ENCODE measurements around the gene RBM20.
"Not testable (repeated sequence)": the region's sequence is repeated elsewhere in the genome, so short reads cannot be mapped to it uniquely, and the experiment has no call there.

The RBM20 gene

DNA sequence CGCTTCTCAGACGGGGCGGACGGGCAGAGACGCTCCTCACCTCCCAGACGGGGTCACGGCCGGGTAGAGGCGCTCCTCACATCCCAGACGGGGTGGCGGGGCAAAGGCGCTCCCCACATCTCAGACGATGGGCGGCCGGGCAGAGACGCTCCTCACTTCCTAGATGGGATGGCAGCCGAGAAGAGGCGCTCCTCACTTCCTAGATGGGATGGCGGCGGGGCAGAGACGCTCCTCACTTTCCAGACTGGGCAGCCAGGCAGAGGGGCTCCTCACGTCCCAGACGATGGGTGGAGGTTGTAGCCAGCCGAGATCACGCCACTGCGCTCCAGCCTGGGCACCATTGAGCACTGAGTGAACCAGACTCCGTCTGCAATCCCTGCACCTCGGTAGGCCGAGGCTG, 123.5 kb downstream of the RBM20 start:
- not testable (repeated sequence) for DNase-seq

DNA sequence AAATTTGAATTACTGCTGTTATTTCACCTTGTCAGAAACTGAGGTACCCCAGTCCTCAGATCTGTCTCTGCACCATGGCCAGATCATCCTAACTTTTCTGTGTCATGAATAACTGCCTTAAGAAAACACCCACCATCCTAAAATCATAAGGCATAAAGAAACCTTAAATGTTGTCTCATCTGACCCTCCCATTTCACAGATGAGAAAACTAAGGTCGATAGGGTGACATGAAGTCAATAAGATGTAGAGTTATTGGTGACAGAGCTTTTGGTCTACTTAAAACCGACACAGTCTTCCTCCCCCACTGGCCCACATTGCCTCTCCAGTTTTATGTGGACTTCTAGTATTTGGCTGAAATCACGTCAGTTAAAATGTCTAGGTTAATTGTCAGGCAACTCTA, 126.1 kb downstream of the RBM20 start:
- DNase-seq, result no peak

DNA sequence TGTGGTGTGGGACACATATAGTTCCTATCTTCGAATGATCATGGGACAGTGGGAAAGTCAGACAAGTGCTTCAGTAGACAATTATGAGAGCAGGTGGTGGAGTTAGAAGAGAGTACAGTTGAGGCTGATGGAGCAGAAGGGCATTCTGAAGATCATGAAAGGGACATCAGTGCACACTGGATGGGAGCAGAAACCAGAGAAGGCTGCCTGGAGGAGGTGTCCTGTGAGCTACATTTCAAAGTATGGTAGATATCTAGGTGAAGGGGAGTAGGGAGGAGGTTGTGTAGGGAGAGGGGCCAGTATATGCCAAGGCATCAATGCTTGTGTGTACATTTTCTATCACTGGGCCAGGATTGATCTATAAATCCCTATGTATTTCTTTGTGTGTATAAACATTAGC, 127.3 kb downstream of the RBM20 start:
- DNase-seq, result no peak

DNA sequence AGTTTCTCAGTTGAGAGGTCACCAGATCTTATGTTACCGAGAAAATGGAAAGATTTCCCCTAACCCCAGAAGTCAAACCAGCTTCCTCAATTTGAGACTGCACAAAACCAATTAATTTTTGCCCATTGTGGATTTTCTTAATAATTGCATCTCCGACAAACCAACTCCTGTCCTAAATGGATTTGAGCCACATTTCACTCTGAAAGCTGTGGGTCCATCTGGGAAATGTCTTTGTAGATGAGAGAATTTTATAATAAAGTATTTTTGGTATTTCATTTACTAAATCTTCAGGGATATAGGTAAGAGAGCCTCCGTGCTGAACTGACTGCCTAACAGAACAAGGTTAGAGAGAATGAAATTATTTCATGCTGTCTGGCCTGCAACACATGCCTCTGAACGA, 127.9 kb downstream of the RBM20 start:
- DNase-seq, result no peak

DNA sequence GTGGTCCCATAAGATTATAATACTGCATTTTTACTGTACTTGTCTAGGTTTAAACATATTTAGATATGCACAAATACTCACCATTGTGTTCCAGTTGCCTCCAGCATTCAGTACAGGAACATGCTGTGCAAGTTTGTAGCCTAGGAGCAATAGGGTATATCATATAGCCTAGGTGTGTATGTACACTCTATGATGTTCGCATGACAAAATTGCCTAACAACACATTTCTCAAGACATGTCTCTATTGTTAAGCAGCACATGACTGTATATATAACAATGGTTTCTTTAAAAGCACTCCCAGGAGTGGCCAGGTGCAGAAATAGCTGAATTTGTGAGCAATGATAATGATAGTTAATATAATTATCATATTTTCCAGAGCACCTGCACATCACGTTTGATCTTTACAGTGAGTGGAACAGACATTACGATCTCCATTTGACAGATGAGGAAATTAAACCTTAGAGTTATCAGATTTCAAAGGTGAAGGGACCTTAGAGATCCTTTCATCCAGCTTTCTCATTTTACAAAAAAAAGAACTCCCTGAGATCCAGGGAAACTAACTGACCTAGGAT, 128.4 kb downstream of the RBM20 start:
- no peak for DNase-seq

DNA sequence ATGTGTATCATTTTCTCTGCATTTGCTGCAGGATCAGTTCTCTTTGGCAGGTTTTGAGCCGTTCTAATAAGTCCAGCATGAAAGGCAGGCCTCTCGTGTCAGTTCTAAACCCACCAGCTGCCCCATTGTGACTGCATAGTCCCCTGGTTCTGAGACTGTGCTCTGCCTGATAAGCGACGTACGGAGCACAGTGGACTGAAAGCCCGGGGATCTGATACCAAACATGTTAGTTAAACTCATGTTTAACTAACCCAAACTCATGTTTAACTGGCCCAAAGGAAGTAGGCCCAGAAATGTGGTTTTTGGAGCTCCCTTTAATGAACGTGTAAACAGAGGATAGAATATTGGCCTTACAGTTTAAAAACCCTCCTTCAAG, 129.5 kb downstream of the RBM20 start:
- DNase-seq, result no peak

DNA sequence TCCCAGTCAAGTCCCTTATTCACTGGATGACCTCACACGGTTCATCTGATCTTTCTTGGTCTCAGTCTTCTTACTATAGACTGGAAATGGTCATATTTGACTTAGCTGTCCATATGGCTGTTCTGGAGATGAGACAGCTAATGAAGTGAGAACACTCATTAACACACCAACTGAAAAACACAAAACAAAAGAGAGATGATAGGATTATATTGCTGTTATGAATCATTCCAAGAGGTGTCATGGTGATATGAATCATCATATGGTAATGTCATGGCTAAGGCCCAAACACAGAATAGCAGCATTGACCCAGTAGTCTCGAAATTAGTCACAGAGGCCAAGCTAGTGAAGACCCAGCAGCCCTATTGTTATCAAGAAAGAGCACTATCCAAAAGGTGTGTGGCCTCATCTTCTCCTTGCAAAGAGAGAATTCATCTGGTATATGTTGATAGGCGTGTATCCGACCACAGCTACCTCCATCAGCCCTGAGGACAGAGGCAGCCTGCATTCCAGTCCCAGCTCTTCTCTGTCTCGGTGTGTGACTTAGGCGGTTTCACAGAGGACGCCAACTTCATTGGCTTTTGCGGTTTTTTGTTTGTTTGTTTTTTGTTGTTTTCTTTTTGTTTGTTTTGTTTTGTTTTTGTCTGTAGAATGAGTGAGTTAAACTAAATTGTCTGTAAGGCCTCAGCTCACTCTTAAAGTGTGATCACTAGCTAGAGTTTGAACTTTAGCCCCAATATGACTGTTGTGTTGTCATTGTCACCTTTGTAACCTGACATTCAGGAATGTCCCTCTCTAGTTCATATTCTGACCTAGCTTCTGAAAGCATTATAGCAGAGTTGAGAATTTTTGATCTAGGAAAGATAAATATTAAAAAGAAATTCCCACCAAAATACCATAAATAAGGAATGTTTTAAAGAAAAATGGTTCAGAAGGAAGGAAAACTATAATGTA, 130.2 kb downstream of the RBM20 start:
- no peak for DNase-seq

DNA sequence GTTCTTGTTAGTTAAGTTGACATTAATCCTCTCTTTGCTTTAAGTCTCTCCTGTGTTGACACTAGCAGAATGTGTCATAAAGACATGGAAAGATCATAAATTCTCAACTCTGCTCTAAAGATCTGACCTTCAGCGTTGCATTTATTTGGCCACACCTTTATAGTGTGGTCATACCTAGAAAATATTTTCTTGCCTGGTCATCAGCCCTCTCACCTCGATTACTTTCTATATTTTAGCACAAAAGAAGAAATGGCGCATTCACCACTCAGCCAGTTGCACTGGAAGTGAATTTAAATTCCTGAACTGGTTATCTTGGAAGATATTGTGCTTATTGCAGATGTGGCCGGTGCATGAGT, 130.9 kb downstream of the RBM20 start:
- no peak for DNase-seq

DNA sequence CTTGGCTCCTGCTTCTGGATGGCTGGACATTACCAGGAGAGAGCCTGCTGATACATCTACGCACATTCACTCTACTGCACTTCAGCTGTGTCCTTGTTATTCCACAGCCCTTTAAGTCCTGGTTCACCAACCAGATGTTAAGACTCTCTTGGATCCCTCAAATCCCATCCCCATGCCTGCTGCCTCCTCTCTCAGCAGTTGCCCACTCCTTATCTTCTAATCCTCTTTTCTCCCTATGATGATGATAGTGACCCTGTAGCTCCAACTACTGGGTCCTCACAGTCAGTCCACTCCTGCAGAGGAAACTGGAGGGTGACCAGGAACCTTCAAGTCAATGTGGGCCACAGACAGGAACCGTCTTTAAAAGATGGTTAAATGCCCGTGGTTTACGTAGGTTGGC, 131.3 kb downstream of the RBM20 start:
- DNase-seq, result no peak

DNA sequence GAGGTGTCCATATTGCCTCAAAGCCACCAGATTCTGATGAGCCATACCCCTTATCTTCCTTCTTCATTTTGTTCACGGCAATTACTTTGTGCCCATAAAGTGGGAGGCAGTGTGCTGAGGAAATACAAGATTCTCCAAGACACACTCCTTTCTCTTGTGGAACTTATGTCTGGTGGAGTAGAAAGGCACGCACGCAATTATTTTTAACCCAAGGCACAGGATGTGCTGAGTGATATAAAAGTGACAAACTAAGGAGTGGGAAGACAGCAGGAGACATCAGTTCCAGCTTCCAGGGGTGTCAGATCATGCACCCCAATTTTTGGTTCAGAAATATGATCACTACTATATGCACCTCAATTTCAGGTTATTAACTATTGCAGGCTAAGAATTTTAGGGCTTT, 132.9 kb downstream of the RBM20 start:
- DNase-seq, result no peak

DNA sequence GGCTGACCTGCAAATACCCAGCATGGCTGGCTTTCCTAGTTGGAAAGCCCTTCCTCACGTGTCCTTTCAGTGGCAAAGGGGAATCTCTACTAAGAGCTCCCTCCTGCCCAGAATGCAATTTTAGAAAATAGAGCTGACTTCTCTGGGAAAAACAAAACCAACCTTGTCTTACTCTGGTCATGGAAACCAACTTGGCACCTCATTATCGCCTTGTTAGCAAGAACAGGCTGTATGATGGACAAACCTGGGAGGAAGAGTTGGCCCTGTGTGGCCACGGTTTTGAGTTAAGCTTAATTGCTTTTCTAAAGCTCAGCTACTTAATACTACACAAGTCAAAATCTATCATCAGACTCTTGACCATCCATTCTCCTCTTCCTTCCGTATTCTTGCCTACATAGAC, 133.5 kb downstream of the RBM20 start:
- DNase-seq, result no peak

DNA sequence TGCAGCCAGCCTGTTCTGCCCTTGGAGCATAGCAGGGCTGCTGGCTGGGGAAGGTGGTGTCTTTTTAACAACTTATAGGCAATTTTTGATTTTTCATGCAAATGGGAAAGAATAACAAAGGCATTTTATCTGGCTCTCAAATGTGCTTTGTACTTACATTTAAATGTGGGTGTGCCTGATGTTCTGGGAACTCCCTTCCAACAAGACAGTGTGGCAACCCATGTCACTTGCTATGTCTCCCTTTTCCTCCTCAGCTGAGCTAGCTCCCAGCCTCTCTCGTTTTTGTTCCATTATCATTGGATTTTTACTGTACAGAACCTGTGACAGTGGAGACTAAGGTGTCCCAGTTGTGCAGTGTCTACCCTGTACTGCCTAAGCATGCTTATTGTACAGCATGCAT, 134.1 kb downstream of the RBM20 start:
- no peak for DNase-seq

DNA sequence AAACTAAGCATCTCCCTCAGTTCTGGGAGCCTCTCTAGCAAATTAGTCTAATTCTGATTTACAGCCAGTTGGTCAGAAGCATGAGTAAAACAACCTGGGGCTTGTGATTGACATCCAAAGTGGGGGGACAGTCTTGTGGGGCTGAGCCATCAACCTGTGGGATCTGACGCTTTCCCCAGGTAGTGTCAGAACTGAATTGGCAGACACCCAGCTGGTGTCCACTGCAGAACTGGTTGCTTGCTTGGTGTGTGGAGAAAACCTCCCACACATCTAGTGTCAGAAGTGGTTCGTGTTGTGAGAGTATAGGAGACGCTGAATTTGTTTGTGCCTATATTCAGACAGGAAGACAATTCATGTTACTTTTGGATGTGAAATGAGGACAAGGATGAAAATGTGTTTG, 135.4 kb downstream of the RBM20 start:
- no peak for DNase-seq

DNA sequence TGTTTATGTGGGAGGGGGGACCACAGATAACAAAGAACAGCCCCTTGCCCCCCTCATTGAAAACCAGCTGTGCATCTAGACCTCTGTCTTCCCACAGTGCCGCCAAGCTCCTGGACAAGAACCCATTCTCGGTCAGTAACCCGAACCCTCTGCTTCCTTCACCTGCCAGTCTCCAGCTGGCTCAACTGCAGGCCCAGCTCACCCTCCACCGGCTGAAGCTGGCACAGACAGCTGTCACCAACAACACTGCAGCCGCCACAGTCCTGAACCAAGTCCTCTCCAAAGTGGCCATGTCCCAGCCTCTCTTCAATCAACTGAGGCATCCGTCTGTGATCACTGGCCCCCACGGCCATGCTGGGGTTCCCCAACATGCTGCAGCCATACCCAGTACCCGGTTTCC, 136.6 kb downstream of the RBM20 start:
- DNase-seq, result no peak

DNA sequence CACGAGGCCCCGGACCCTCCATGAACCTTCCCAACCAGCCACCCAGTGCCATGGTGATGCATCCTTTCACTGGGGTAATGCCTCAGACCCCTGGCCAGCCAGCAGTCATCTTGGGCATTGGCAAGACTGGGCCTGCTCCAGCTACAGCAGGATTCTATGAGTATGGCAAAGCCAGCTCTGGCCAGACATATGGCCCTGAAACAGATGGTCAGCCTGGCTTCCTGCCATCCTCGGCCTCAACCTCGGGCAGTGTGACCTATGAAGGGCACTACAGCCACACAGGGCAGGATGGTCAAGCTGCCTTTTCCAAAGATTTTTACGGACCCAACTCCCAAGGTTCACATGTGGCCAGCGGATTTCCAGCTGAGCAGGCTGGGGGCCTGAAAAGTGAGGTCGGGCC, 137.0 kb downstream of the RBM20 start:
- no peak for DNase-seq

DNA sequence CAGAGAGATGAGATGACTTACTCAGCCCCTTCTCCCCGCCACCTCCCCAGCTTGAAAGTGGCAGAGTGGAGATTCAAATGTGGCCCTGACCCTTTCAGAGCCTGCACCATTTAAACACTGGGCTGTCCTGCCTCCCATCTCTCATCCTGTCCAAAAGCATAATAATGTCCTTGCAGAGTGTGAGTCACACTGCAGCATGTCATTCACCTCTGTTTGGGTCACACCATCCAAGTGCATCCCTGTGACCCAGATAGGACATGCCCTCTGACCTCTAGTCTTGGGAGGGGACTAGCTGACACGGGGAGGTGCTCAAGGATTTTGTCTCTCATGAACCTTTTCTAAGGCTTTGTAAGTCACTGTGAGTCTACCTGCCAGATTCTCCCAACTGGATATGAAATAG, 138.5 kb downstream of the RBM20 start:
- DNase-seq, result no peak

DNA sequence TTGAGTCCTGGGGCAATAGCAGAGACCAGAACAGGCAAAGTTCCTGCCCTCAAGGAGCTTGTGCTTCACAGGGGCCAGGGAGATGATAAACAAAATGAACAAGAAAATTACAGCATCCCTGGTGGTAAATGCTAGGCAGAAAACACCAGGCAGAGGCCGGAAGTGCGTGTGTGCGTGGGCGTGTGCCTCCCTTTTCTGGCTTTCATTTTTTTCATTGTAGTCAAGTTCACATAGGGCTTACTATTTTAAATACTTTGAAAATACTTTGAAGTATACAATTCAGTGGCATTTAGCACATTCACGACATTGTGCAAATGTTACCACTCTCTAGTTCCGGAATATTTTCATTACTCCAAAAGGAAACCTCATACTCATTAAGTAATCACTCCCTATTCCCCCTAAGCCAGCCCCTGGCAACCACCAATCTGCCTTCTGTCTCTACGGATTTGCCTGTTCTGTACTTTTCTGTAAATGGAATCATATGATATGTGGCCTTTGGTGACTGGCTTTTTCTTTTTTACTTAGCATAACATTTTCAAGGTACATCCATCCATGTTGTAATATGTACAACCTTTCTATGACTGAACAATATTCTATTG, 139.5 kb downstream of the RBM20 start:
- no peak for DNase-seq

DNA sequence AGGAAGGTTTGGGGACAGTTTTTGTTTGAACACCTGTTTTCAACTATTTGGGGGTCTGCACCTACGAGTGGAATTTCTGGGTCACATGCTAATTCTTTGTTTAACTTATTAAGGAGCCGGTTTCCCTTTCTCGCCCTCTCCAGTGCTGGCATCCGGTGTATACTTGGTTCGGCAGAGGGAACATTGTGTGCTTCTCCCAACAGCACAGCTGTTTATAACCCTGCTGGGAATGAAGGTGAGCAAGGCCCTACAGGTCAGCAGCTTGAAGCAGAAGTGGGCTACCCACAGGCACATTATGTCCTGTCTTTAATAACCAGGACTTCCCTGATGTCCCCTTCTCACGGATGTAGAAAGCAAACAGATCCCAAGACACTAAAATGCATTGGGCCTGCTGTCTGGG, 140.1 kb downstream of the RBM20 start:
- DNase-seq, result no peak

DNA sequence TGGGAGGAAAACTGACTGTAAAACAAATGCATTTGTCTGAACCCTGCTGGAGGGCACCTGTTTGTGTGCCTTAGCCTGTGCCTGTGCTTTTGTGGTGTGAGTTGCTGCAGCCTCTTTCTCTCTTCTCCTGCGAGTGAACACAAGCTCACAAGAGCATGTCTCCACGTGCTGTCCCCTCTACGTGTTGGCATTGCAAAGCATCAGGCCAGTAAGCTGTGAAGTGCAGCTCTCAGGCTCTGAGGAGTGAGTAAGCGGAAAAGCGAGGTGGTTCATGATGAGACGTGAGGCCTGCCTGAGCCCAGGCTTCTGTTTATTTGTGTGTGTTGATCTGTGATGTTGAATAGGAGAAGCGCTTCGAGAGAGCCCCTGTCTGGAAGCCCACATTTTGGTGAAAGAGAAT, 142.0 kb downstream of the RBM20 start:
- DNase-seq, result no peak

DNA sequence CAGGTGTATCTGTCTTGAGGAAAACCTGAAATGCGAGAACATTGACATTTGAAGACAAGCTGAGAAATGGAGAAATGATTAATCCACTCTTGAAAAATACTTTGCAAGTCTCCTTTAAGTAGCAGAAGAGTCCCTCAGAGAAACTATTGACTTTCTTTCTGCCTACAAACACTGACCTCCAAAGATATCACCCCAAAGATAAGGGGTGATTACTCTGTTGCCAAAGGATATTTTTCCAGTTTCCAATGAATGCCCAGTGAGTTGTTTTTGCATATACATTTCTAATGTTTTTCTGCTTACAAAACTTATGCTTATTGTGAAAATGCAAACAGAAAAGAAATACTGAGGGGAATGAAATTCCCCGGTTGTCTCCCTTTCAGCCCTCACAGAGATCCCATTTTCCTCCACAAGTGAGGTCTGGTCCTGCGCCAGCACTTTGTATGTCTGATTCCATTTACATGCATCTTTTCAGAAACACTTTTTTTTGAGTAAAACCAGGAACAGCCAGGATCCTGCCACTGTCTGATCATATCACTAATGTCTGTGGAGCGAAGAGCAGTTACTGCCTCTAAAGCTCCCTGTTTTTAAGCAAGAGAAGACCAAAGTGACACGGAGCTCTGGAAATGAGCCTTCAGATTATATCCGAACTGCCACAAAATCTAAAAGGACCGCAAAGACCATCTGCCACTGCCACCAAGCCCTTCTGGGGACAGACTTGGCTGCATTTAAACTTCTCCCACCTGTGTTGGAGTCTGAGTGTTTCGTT, 144.7 kb downstream of the RBM20 start:
- no peak for DNase-seq

DNA sequence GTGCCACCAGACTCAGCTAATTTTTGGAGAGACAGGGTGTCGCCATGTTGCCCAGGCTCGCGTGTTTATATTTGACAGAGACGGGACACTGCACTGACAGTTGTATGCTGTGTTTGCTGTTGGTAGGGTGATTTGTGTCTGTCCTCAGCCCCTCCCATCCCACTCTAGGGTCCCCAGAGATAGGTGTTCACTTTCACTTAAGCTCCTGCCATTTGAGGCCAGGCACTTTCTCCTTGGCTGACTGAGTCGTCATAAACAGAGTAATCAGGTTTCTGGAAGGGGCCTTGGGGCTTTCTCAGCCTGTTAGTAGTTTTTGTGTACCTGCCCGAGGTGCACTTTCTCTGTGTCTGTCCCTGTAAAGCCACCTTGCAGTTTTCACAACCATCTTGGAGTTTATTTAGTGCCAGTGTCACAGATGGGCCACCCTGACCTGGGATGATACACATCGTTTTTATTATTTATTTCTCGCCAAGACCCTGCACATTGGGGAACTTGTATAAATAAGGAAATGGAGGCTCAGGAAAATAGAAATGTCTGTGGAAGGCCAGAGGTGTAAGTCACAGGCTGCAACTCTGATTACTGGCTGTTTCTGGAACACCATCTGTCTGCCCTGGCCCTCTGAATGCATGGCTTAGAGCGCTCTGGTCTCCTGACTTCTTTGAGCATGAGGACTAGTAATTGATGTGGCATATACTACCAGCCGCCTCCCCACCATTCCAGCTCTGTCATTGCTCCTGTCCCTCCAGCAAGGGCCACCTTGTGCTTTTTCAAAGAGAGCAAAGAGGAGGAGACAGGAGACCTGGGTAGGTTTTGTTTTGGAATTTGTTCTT, 145.7 kb downstream of the RBM20 start:
- DNase-seq, result no peak

DNA sequence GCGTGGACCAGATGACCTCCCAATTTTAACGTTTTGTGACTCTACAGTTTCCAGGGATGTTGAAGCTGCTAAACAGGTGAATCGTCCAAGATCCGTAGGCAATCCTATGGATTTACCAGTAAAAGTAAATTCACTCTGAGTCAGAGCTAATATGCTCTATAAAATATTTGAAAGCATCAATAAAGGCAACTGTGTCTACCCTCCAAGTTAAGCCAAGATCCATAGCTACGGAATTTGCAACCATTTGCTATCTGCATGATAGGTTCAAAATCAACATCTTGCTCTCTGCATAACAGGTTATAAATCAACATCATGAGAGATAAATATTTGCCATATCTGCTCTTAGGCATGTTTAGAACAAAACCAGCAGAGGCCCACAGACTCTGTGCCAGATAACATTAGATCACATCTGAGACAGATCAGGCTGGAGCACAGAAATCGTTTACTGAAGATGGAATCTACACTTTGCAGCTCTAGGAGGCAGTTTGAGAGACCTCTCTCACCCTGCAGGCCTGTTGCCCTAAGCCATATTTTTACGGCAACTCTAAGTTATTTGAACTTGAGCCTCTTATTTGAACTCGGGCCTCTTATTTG, 146.9 kb downstream of the RBM20 start:
- no peak for DNase-seq

All from NCI-H748 treated with DMSO at 0.1 percent for 48 hours (cell line).